Activated B cell treated with CpG ODN at 0.5 μM for 24 hours (primary cell): ENCODE data around the gene MRPL28. TPM values are rescaled to one million over a fixed set of nuclear protein-coding genes. Genes with fewer than 3 reads are reported as not detected.
A peak's percentile ranks its signal among the peaks of the same experiment; 100 is the strongest.

ENCODE experiments used
- ATAC-seq: fragments of 200-7000 bp; cut with Tn5 transposase; one replicate; pipeline ENCODE4 v1.10.0; 2021; ENCODE audit warnings: low read depth, mild to moderate bottlenecking, moderate library complexity
- CTCF ChIA-PET: fragments of 350-600 bp; sonication (Branson Sonifier 250); formaldehyde crosslinking; loops from one replicate; lab custom pipeline; 2021; ENCODE audit warnings: antibody characterized with exemption; lab: Charles Lee
- POLR2A ChIA-PET: fragments of 350-600 bp; sonication (Branson Sonifier 250); formaldehyde crosslinking; loops from one replicate; lab custom pipeline; 2021; ENCODE audit warnings: antibody characterized with exemption; lab: Charles Lee
- DNase-seq: peaks from one replicate; pipeline ENCODE4 v3.0.0; 2022
- H3K27ac Mint-ChIP-seq: one replicate; pipeline ENCODE4 v1.8.0; 2020; ENCODE audit warnings: mixed read lengths
- H3K27me3 Mint-ChIP-seq: one replicate; pipeline ENCODE4 v1.8.0; 2021; ENCODE audit warnings: mixed read lengths
- H3K36me3 Mint-ChIP-seq: one replicate; pipeline ENCODE4 v1.8.0; 2021; ENCODE audit warnings: low read depth, mixed read lengths
- H3K4me1 Mint-ChIP-seq: one replicate; pipeline ENCODE4 v1.8.0; 2021; ENCODE audit warnings: mixed read lengths
- H3K4me3 Mint-ChIP-seq: one replicate; pipeline ENCODE4 v1.8.0; 2020; ENCODE audit warnings: mild to moderate bottlenecking, mixed read lengths
- H3K9me3 Mint-ChIP-seq: one replicate; pipeline ENCODE4 v1.8.0; 2020; ENCODE audit warnings: mixed read lengths
- intact Hi-C: fragments of 100-400 bp; cut with micrococcal nuclease; formaldehyde crosslinking; loops from one replicate; pipeline ENCODE4 v1.15.1; 2024
- total RNA-seq: library from RNA; stranded (reverse); gene quantifications from 2 replicates; pipeline ENCODE4 v1.2.3, GENCODE V29; 2022
- TF ChIP-seq, protein P1 (sequence below): fragments of 200-600 bp; IDR thresholded peaks from one replicate; pipeline ENCODE4 v1.8.0; 2022; ENCODE audit warnings: antibody characterized with exemption, mild to moderate bottlenecking

Gene MRPL28
- total RNA-seq, 1 donor from 2014 or later = 82.4 TPM

DNA sequence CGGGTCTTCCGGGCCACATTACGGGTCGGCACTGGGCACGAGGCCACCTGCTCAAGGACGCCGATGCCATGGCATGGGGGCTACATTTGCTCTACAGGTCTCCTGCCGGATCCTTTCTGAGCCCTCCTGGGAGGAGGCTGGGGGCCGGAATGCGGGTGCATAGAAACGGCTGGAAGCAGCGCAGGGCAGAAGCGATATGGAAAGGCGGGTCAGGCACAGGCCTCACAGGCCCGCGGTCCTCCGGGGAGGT is 46.2 kb downstream of the MRPL28 start:
- TF ChIP-seq, protein P1, sequence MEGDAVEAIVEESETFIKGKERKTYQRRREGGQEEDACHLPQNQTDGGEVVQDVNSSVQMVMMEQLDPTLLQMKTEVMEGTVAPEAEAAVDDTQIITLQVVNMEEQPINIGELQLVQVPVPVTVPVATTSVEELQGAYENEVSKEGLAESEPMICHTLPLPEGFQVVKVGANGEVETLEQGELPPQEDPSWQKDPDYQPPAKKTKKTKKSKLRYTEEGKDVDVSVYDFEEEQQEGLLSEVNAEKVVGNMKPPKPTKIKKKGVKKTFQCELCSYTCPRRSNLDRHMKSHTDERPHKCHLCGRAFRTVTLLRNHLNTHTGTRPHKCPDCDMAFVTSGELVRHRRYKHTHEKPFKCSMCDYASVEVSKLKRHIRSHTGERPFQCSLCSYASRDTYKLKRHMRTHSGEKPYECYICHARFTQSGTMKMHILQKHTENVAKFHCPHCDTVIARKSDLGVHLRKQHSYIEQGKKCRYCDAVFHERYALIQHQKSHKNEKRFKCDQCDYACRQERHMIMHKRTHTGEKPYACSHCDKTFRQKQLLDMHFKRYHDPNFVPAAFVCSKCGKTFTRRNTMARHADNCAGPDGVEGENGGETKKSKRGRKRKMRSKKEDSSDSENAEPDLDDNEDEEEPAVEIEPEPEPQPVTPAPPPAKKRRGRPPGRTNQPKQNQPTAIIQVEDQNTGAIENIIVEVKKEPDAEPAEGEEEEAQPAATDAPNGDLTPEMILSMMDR = no peak
- H3K4me3 Mint-ChIP-seq = peak overlapping the region; percentile 75
- H3K27ac Mint-ChIP-seq = no peak overlapping the region
- no peaks in the 10 kb centered on the region for H3K27me3 Mint-ChIP-seq
- intact Hi-C loops = no loop called here
- no peak for DNase-seq
- H3K9me3 Mint-ChIP-seq = no peaks in the 10 kb centered on the region
- POLR2A ChIA-PET = interaction anchor here (1.8 kb wide), 1 partner anchor 89 kb away, joined by 6 read pairs; the partner anchor contains the start of gene FAM234A
- ATAC-seq = no peak
- CTCF ChIA-PET = no interaction called here
- H3K4me1 Mint-ChIP-seq = peaks cover 53% of the 10 kb centered on the region
- peaks cover 9% of the 10 kb centered on the region for H3K36me3 Mint-ChIP-seq

DNA sequence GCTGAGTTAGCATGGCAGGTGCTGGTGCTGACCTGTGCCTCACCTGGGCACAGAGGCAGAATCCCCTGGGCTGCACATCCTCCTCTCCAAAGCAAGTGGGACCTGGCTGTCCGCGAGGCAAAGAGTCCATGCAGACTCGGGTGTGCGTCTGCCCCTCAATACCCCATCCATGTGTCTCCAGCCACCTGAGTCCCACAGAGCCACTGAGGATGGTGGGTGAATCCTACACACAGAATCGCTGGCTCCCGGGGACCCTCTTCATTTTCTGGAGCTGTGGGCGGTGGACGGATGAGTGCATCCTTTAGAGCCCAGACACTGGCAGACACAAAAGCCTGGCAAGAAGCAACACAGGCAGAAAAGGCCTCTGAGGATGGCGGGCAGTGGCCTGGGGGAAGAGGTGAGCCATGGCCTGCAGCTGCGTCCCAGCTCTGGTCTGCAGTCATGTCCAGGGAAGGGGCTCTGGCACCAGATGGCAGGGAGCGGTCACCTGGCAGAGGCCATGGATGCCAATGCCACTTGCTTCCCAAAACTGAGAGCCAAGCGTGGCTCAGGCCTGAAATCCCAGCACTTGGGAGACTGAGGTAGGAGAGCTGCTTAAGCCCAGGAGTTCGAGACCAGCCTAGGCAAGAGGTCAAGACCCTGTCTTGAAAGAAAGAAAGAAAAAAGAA is 47.7 kb downstream of the MRPL28 start:
- POLR2A ChIA-PET = no interaction called here
- peaks cover 56% of the 10 kb centered on the region for H3K4me1 Mint-ChIP-seq
- CTCF ChIA-PET = no interaction called here

DNA sequence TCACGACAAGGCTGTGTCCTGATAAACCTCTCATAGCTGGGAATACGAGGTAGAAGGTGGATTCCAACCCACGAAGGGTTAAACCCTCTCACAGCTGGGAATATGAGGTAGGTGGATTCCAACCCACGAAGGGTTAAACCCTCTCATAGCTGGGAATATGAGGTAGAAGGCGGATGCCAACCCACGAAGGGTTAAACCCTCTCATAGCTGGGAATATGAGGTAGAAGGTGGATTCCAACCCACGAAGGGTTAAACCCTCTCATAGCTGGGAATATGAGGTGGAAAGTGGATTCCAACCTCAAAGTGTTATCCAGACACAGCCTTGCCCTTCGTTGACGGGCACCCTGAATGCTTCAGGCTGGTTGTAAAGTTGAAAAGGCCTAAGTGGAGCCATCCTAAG is 48.8 kb downstream of the MRPL28 start:
- intact Hi-C loops = no loop called here
- ATAC-seq = no peak
- H3K27me3 Mint-ChIP-seq = no peaks in the 10 kb centered on the region
- peaks cover 49% of the 10 kb centered on the region for H3K4me1 Mint-ChIP-seq
- peaks cover 24% of the 10 kb centered on the region for H3K36me3 Mint-ChIP-seq
- CTCF ChIA-PET = no interaction called here
- no peak overlapping the region for H3K4me3 Mint-ChIP-seq
- DNase-seq = no peak
- POLR2A ChIA-PET = interaction anchor here (0.7 to 1.6 kb wide), 2 partner anchors 31 to 87 kb away, joined by 3 to 4 read pairs; partner anchors contain the start of genes AXIN1 and FAM234A
- no peak overlapping the region for H3K27ac Mint-ChIP-seq
- TF ChIP-seq, protein P1 = no peak
- H3K9me3 Mint-ChIP-seq = no peaks in the 10 kb centered on the region

More for the DNA sequence above, 47.7 kb downstream of the MRPL28 start:
- Mint-ChIP-seq H3K9me3 (no peaks in the 10 kb centered on the region), H3K36me3 (peaks cover 22% of the 10 kb centered on the region), H3K27ac (peak overlapping the region; percentile 30), H3K27me3 (no peaks in the 10 kb centered on the region), H3K4me3 (no peak overlapping the region)
- TF ChIP-seq, protein P1 = no peak
- ATAC-seq (no peak), DNase-seq (no peak)
- intact Hi-C loops = no loop called here

DNA sequence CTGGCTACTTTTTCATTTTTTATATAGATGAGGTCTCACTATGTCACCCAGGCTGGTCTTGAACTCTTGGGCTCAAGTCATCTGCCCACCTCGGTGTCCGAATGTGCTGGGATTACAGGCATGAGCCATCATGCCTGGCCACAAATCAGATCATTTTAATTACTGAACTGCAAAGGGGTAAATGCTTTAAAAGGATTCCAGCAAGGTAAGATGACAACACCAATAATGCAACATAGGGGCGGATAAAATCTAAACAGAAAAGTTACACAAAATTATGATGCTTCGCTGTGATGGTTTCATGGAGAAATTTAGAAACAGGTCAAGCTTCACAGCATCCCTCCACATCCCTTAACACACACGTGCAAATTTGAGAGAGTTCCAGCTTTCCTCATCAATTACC is 50.1 kb downstream of the MRPL28 start:
- H3K27ac Mint-ChIP-seq = no peak overlapping the region
- CTCF ChIA-PET = no interaction called here
- intact Hi-C loops = no loop called here
- peaks cover 25% of the 10 kb centered on the region for H3K36me3 Mint-ChIP-seq
- POLR2A ChIA-PET = interaction anchor here (0.5 kb wide), 2 partner anchors 19 to 31 kb away, joined by 3 read pairs; no protein-coding TSS in a partner anchor
- no peaks in the 10 kb centered on the region for H3K9me3 Mint-ChIP-seq
- H3K4me1 Mint-ChIP-seq = peaks cover 41% of the 10 kb centered on the region
- ATAC-seq (no peak), DNase-seq (no peak)
- H3K4me3 Mint-ChIP-seq = no peak overlapping the region
- TF ChIP-seq, protein P1 = no peak
- no peaks in the 10 kb centered on the region for H3K27me3 Mint-ChIP-seq

DNA sequence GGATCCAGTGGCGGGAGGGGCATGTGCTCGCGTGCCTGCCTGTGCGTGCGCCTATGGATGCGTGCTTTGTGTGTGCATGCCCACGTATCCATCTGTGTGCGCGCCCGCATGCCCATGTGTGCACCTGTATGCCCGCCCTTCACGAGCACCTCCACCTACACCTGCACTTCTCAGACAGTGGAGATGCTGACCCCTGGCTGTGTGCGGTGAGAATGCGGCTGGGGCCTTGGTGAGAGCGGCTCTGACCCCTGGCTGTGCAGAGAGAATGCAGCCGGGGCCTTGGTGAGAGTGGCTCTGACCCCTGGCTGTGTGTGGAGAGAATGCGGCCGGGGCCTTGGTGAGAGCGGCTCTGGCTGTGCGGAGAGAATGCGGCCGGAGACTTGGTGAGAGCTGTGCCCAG is 51.7 kb downstream of the MRPL28 start:
- TF ChIP-seq, protein P1 = no peak
- intact Hi-C loops = no loop called here
- no peaks in the 10 kb centered on the region for H3K27me3 Mint-ChIP-seq
- no peak for DNase-seq
- POLR2A ChIA-PET = no interaction called here
- H3K4me1 Mint-ChIP-seq = peaks cover 27% of the 10 kb centered on the region
- peaks cover 39% of the 10 kb centered on the region for H3K36me3 Mint-ChIP-seq
- H3K4me3 Mint-ChIP-seq = no peak overlapping the region
- CTCF ChIA-PET = no interaction called here
- H3K9me3 Mint-ChIP-seq = no peaks in the 10 kb centered on the region
- ATAC-seq = no peak
- no peak overlapping the region for H3K27ac Mint-ChIP-seq
